Measurements from ENCODE around the gene DVL1. TPM values are rescaled to one million over a fixed set of nuclear protein-coding genes. Genes with fewer than 3 reads are reported as not detected.
A peak's percentile ranks its signal among the peaks of the same experiment; 100 is the strongest.

The DVL1 gene
- total and polyA plus RNA-seq, 2 of the 13 experiments (the other 11 are each of a cell fraction or from before 2014, with no cell fraction given) = 30.8 to 60.4 TPM

- no peak for TF ChIP-seq TEAD3 (CRISPR knock-in tag; optimal IDR thresholded peaks at IDR 0.05; ENCODE audit: borderline replicate concordance)
- TF ChIP-seq ZNF160 (CRISPR knock-in tag; IDR thresholded peaks at IDR 0.05) = no peak
- no peak for TF ChIP-seq ZNF703 (CRISPR knock-in tag; IDR thresholded peaks at IDR 0.05; ENCODE audit: borderline replicate concordance)
- no peak for TF ChIP-seq GMEB2 (CRISPR knock-in tag; IDR thresholded peaks at IDR 0.05; ENCODE audit: low read depth)
- TF ChIP-seq LCORL (IDR thresholded peaks at IDR 0.05) = no peak
- peak; percentile 53; the same call in 1 of the 2 replicates for TF ChIP-seq LCORL (CRISPR knock-in tag; IDR thresholded peaks at IDR 0.05)
- TF ChIP-seq STAT6 (CRISPR knock-in tag; IDR thresholded peaks at IDR 0.05; ENCODE audit: borderline replicate concordance) = no peak
- TF ChIP-seq CBX2 (IDR thresholded peaks at IDR 0.05; ENCODE audit: low read depth, low read length) = no peak
- no peak for TF ChIP-seq CBX2 (CRISPR knock-in tag; IDR thresholded peaks at IDR 0.05; ENCODE audit: low read depth)
- no peak for TF ChIP-seq CEBPG (CRISPR knock-in tag; IDR thresholded peaks at IDR 0.05)
- TF ChIP-seq ZNF280D (CRISPR knock-in tag; IDR thresholded peaks at IDR 0.05) = no peak
- no peak for TF ChIP-seq HNF4G (IDR thresholded peaks at IDR 0.05; ENCODE audit: borderline replicate concordance, low read depth, low read length)
- no peak for TF ChIP-seq HNF4G (CRISPR knock-in tag; IDR thresholded peaks at IDR 0.05; ENCODE audit: borderline replicate concordance, low read depth)
- no peak for TF ChIP-seq ZNF414 (CRISPR knock-in tag; IDR thresholded peaks at IDR 0.05)
- TF ChIP-seq ZNF784 (CRISPR knock-in tag; IDR thresholded peaks at IDR 0.05; ENCODE audit: borderline replicate concordance) = no peak
- TF ChIP-seq ZNF296 (CRISPR knock-in tag; conservative IDR thresholded peaks at IDR 0.05) = no peak
- no peak for TF ChIP-seq STAT5B (CRISPR knock-in tag; IDR thresholded peaks at IDR 0.05)
- 0 out of 2 replicates have a peak, but pooled peaks have one; percentile 52 for TF ChIP-seq ZNF776 (CRISPR knock-in tag; IDR thresholded peaks at IDR 0.05)
These were observed 17.9 kb downstream of the DVL1 start, which contains the start of gene TAS1R3 (continued) for GRCh38 chr1:1331068-1331965.

Measured in HepG2 (cell line).